Thyroid gland (tissue), 4 donors: ENCODE measurements around the gene PCK2.

Experiments
- CTCF ChIP-seq, 6 experiments: fragments of 200-600 bp in 3 of 6; fragments of 450-650 bp in 3 of 6; sonication (generic) in 3 of 6; IDR thresholded peaks; one replicate each; pipeline ENCODE4 v1.5.1; 2016 to 2019; ENCODE audit warnings: antibody characterized with exemption in 6 of 6, mild to moderate bottlenecking in 2 of 6, inconsistent platforms in 1 of 6, moderate library complexity in 1 of 6
- POLR2A ChIP-seq, 2 donors: fragments of 450-650 bp; IDR thresholded peaks; one replicate each; pipeline ENCODE4 v1.6.1; 2017; ENCODE audit warnings: antibody characterized with exemption in 2 of 2, mild to moderate bottlenecking in 2 of 2, moderate library complexity in 1 of 2

GRCh38 chr14:24077086-24077485 lies 17.0 kb upstream of the PCK2 start:
- TF ChIP-seq CTCF (IDR thresholded peaks at IDR 0.05) (no peak), POLR2A (IDR thresholded peaks at IDR 0.05) (no peak)
